DOHH2 (cell line): ENCODE results near the gene PARD6B.
"Not testable (repeated sequence)": the region's sequence is repeated elsewhere in the genome, so short reads cannot be mapped to it uniquely, and the experiment has no call there.

Experiments used
- H3F3A ChIP-seq: fragments of 200-600 bp; sonication (generic), shearing (Covaris generic); 2 replicates; pipeline ENCODE4 v1.6.0; 2016; ENCODE audit warnings: antibody characterized with exemption, mild to moderate bottlenecking; ENCODE audit not compliant: control insufficient read depth, insufficient read depth
- H3K27ac ChIP-seq: fragments of 200-600 bp; sonication (generic); 2 replicates; pipeline ENCODE4 v1.5.1; 2014; ENCODE audit warnings: low read depth, mild to moderate bottlenecking, low read length, moderate library complexity
- H3K27me3 ChIP-seq: fragments of 200-600 bp; sonication (generic); 2 replicates; pipeline ENCODE4 v1.6.1; 2014; ENCODE audit warnings: mild to moderate bottlenecking, low read length, mixed read lengths; ENCODE audit not compliant: control insufficient read depth
- H3K36me3 ChIP-seq: fragments of 200-600 bp; sonication (generic); 2 replicates; pipeline ENCODE4 v1.6.1; 2014; ENCODE audit warnings: mild to moderate bottlenecking, low read length, moderate library complexity, mixed read lengths; ENCODE audit not compliant: control insufficient read depth
- H3K4me1 ChIP-seq: fragments of 200-600 bp; sonication (generic); 2 replicates; pipeline ENCODE4 v1.6.1; 2014; ENCODE audit warnings: mild to moderate bottlenecking, low read length, mixed read lengths; ENCODE audit not compliant: control insufficient read depth
- H3K4me2 ChIP-seq: fragments of 200-600 bp; sonication (generic); 2 replicates; pipeline ENCODE4 v1.6.0; 2014; ENCODE audit warnings: mild to moderate bottlenecking, low read length, moderate library complexity
- H3K4me3 ChIP-seq: fragments of 200-600 bp; sonication (generic); 2 replicates; pipeline ENCODE4 v1.5.1; 2014; ENCODE audit warnings: mild to moderate bottlenecking, low read length, mixed read lengths
- H3K79me2 ChIP-seq: fragments of 200-600 bp; sonication (generic); 2 replicates; pipeline ENCODE4 v1.6.1; 2014; ENCODE audit warnings: mild to moderate bottlenecking, low read length, mixed read lengths; ENCODE audit not compliant: control insufficient read depth
- H3K9me2 ChIP-seq: fragments of 200-600 bp; sonication (generic); replicated peaks from 2 replicates; pipeline ENCODE4 v1.6.1; 2014; ENCODE audit warnings: mild to moderate bottlenecking, low read length, mixed read lengths; ENCODE audit not compliant: control insufficient read depth
- H3K9me3 ChIP-seq: fragments of 200-600 bp; sonication (generic); 2 replicates; pipeline ENCODE4 v1.6.1; 2014; ENCODE audit warnings: antibody characterized with exemption, low read length, mixed read lengths; ENCODE audit not compliant: control insufficient read depth, insufficient read depth
- H4K20me1 ChIP-seq: fragments of 200-600 bp; sonication (generic); 2 replicates; pipeline ENCODE4 v1.6.0; 2014; ENCODE audit warnings: low read depth, mild to moderate bottlenecking, antibody characterized with exemption, low read length, moderate library complexity; ENCODE audit not compliant: control insufficient read depth, insufficient read depth
- CTCF ChIP-seq: fragments of 200-600 bp; sonication (generic); IDR thresholded peaks from one replicate; pipeline ENCODE4 v1.5.1; 2014; ENCODE audit warnings: antibody characterized with exemption, mild to moderate bottlenecking, low read depth, low read length; ENCODE audit not compliant: poor library complexity, severe bottlenecking
- EZH2phosphoT487 ChIP-seq: fragments of 200-600 bp; sonication (generic); IDR thresholded peaks from 2 replicates; pipeline ENCODE4 v1.6.1; 2017; ENCODE audit warnings: borderline replicate concordance, mild to moderate bottlenecking, antibody characterized with exemption, low read length, moderate library complexity, mixed read lengths

Gene PARD6B

DNA sequence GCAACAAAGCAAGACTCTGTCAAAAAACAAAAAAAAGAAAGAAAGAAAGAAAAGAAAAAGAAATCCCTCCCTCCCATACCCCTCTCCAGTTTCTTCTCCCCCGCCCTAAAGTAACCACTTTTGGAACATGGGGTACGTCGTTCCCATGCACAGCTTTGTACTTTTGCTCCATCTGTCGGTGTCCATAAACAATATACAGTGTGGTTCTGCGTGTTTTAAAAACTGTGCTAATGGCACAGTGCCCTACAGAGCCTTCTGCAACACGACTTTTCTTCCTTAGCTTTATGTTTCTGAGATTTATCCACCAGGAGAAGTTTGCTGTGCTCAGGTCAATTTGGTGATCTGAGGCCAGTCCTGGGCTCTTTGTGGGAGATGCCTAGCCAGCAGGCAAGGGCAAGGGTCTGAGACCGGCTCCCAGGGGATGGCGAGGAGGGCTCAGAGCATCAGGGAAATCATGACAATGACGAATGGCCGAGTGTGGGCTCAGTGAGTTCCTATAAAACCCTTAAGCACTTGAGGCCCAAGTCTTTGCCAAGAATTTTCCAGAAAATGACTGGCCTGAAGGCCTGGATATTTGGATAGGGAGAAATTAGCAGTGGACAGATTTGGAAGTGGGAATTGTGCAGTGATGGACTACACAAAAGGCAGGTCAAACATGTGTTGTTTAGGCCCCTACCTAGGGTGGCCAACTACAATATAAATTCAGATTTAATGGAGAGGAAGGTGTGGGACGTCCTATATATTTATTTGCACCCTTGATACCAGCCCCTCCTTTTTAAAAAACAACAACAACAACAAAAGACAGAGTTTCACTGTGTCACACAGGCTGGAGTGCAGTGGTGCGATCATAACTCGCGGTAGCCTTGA lies 61.6 kb downstream of the PARD6B start:
- H3K27ac ChIP-seq: peak overlapping the region; percentile 92; the same call in 1 of the 2 replicates

GRCh38 chr20:50793575-50794016 lies 62.2 kb downstream of the PARD6B start:
- not testable (repeated sequence) for H3K4me3 ChIP-seq, H4K20me1 ChIP-seq, H3K9me2 ChIP-seq, H3K27me3 ChIP-seq, H3K9me3 ChIP-seq
- Histone ChIP-seq H3K4me1 (peaks cover 55% of the 10 kb centered on the region), H3K4me2 (peak overlapping the region; percentile 86), H3F3A (peaks cover 25% of the 10 kb centered on the region), H3K79me2 (peaks cover 37% of the 10 kb centered on the region), H3K27ac (peak overlapping the region; percentile 92), H3K36me3 (peaks cover 33% of the 10 kb centered on the region)
- TF ChIP-seq CTCF: peak; percentile 64

More for the DNA sequence above, 61.6 kb downstream of the PARD6B start:
- Histone ChIP-seq H3K27me3 (no peaks in the 10 kb centered on the region), H3K4me1 (peaks cover 55% of the 10 kb centered on the region), H3K4me2 (no peak overlapping the region), H3K36me3 (peaks cover 27% of the 10 kb centered on the region), H3F3A (peaks cover 21% of the 10 kb centered on the region), H3K9me2 (no peaks in the 10 kb centered on the region), H3K79me2 (peaks cover 30% of the 10 kb centered on the region), H3K9me3 (no peaks in the 10 kb centered on the region), H4K20me1 (no peaks in the 10 kb centered on the region), H3K4me3 (no peak overlapping the region)
- no peak for TF ChIP-seq EZH2phosphoT487
- TF ChIP-seq CTCF: no peak

DNA sequence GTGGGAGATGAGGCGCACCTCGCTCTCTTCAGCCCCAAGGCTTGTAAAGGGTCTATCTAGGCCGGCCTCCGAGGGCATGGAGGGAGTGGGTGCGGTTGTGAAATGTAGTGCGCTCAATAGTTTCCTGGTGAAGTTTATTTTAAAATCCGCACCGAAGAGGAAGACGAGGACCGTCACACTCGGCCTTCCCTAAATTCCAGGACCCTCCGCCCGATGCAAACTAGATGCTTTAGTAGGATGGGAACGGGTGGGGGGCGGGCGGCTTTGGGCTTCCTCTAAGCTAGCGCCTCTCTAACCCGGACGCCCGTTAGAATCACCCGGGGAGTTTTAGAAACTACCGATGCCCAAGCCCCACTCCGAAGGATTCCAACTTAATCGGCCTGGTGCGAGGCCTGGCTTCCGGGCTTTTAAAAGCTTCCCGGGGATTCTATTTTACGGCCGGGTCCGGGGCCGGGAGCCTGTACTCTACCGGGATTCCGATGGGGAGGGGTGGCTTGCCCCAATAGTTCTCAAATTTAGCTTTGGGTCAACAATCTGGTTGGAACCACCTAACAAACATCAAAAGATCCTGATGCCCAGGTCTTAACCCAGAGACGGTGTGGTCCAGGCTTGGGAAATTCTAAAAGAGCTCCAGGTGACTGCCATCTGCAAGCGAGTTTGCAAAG lies 62.9 kb downstream of the PARD6B start:
- H3K27ac ChIP-seq: peak overlapping the region; percentile 92

More for the DNA sequence above, 62.9 kb downstream of the PARD6B start:
- H3K9me3 ChIP-seq: no peaks in the 10 kb centered on the region
- H3K36me3 ChIP-seq: peaks cover 40% of the 10 kb centered on the region
- peaks cover 60% of the 10 kb centered on the region for H3K4me1 ChIP-seq
- H4K20me1 ChIP-seq: no peaks in the 10 kb centered on the region
- H3K4me2 ChIP-seq: peak overlapping the region; percentile 86
- H3K27me3 ChIP-seq: no peaks in the 10 kb centered on the region
- TF ChIP-seq CTCF (no peak), EZH2phosphoT487 (no peak)
- H3F3A ChIP-seq: peaks cover 30% of the 10 kb centered on the region
- no peaks in the 10 kb centered on the region for H3K9me2 ChIP-seq
- peaks cover 44% of the 10 kb centered on the region for H3K79me2 ChIP-seq
- H3K4me3 ChIP-seq: peak overlapping the region; percentile 96
